ENCODE results near the gene CEP131.

Gene CEP131

GRCh38 chr17:81221371-81221841 is 1.4 kb downstream of the CEP131 start:
- no peak for DNase-seq

DNA sequence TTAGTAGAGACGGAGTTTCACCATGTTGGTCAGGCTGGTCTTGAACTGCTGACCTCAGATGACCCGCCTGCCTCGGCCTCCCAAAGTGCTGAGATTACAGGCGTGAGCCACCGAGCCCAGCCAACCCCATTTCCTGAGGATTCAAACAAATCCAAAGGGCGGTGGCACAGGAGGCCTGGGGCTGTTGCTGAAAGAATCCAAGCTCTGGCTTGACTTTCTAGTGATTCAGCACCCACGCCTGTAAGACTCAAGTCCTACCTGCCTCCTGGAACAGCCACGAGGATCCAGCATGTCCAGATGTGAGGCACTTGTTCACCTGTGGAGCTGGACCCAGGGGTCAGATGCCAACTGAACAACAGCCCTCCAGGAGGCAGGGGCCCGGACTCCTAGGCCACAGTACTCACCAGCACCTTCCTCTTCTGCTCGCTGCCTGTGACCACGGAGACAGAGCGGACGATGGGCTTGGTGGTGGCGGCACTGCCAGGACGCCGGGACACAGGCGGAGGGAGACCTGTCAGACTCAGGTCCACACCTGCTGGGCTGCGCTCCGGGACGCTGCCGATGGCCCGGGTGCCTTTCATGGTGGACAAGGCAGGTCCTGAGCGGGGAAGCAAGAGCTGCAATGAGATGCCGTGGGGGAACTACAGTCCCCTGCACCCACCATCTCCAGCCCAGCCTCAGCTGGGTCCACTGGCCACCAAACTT is 3.1 kb downstream of the CEP131 start:
- DNase-seq: no peak

GRCh38 chr17:81218991-81219390 is 3.8 kb downstream of the CEP131 start:
- no peak for DNase-seq

GRCh38 chr17:81218459-81218858 is 4.3 kb downstream of the CEP131 start:
- DNase-seq: no peak

DNA sequence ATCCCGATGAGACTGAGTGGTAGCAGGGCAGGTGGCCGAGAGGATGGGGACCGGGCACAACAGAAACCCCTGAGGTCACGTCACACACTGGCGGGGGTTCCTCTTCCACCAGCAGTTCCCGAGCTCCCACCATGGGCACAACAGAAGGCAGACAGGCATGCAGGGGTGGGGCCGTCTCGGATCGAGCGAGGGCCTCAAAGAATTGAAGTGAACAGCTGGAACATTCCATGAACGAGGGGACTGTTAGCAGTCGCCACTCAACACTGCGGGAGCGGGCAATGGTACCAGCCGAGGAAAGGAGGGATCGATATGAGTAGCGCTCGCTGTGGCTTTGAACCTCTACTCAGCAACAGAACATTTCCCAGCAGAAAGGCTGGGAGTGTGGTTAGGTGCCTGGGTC is 5.3 kb downstream of the CEP131 start:
- DNase-seq: no peak

DNA sequence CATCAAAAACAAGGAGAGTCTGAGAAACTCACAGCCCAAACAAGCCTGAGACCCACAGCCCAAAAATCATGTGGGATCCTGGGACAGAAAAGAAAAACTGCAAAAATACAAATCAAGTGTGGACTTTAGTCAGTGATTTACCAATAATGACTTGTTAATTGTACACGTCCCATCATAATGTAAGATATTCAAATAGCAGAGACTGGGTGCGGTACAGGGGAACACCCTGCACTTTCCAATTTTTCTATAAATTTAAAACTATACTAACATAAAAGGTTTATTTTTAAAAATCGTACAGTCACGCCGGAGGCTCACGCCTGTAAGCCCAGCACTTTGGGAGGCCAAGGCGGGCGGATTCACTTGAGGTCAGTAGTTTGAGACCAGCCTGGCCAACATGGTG is 8.8 kb downstream of the CEP131 start:
- DNase-seq: no peak

GRCh38 chr17:81212365-81212764 is 10.4 kb downstream of the CEP131 start:
- no peak for DNase-seq

GRCh38 chr17:81210868-81211267 is 11.9 kb downstream of the CEP131 start:
- DNase-seq: no peak

DNA sequence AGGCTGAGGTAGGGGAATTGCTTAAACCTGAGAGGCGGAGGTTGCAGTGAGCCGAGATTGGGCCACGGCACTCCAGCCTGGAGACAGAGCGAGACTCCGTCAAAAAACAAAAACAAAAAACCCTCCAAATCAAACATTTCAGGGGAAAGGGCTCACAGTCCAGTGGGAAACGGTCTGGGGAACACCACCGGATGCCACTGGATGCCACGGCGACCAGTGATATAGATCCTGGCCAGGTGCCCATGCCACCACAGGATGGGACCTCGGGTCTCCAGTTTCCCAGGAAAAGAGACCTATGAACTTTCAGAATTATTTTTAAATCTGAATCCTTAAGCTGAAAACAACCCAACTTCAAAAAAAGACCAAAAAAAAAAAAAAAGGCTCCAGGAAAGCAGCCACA is 12.3 kb downstream of the CEP131 start:
- no peak for DNase-seq

- DNase-seq: no peak
Measured at GRCh38 chr17:81209141-81209540, 13.6 kb downstream of the CEP131 start.

- DNase-seq: no peak
Measured at GRCh38 chr17:81208651-81209050, 14.1 kb downstream of the CEP131 start.

GRCh38 chr17:81207610-81208581 is 14.9 kb downstream of the CEP131 start:
- DNase-seq: no peak

DNA sequence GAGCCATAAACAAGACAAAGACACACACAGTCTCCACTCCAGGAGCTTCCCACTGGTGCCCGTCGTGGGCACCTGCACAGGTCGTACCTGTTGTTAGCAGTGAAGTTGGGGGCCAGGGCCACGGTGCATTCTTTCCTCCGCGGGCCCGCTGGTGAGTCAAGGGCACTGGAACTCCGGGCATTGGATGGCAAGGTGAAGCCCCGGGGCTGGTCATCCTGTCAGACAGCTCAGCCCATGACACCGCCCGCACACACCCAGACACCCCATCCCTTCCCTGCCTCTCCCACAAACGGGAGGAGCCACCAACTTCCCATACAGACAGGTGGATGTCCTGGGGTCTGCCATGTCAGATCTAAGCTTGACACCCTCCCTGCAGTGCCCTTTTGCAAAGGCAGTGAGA is 16.1 kb downstream of the CEP131 start:
- no peak for DNase-seq

- no peak for DNase-seq
Measured at GRCh38 chr17:81206166-81206565, 16.6 kb downstream of the CEP131 start.

GRCh38 chr17:81204578-81204977 is 18.2 kb downstream of the CEP131 start:
- DNase-seq: no peak

GRCh38 chr17:81203136-81203535 is 19.6 kb downstream of the CEP131 start:
- no peak for DNase-seq

DNA sequence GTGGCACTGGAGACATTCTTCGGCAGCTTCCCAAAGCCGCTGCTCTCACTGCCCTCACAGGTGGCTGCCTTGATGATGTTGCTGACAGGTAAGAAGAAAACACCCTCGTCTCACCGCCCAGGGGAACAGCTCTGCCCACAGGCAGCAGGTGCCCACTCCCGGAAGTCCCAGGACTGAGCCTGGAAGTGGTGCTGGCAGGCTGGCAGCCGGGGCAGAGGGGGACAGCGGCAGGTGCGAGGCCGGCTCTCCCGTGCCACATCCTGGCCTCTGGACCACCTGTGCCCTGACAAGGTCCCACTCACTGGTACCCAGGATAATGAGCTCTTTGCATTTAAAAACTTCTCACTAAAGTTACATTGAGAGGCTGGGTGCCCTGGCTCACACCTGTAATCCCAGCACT is 20.4 kb downstream of the CEP131 start:
- no peak for DNase-seq

- DNase-seq: no peak
Measured at GRCh38 chr17:81200695-81201580, 21.8 kb downstream of the CEP131 start.

DNA sequence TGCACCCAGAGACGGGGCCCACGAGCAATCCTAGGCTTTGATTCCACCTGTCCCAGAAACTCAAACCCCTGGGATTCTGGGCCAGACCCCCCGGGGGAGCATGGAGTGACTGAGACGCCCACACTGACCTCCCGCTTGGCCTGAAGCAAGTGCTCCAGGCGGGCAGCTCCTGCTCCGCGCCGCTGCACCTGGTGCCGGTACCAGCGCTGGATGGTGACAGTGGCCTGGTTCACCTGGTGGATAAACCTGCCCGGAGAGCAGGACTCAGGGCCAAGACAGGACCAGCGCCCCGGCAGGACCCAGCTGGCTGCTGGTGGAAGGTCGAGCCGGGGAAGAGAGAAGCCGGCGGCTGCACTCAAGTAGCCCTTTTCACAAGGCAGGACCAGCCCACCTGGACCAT is 22.6 kb downstream of the CEP131 start:
- DNase-seq: no peak

GRCh38 chr17:81199482-81199830 is 23.3 kb downstream of the CEP131 start:
- DNase-seq: no peak

GRCh38 chr17:81198826-81199481 is 23.8 kb downstream of the CEP131 start:
- DNase-seq: no peak

- DNase-seq: no peak
Measured at GRCh38 chr17:81197831-81198490, 24.8 kb downstream of the CEP131 start.
